HS-5 (cell line): ENCODE data around the gene CLEC17A.
"Not testable (repeated sequence)": the region's sequence is repeated elsewhere in the genome, so short reads cannot be mapped to it uniquely, and the experiment has no call there.

Source experiments
- DNase-seq: peaks from one replicate; pipeline ENCODE4 v3.0.0-alpha.2; 2012; ENCODE audit warnings: low read depth

CLEC17A gene

DNA sequence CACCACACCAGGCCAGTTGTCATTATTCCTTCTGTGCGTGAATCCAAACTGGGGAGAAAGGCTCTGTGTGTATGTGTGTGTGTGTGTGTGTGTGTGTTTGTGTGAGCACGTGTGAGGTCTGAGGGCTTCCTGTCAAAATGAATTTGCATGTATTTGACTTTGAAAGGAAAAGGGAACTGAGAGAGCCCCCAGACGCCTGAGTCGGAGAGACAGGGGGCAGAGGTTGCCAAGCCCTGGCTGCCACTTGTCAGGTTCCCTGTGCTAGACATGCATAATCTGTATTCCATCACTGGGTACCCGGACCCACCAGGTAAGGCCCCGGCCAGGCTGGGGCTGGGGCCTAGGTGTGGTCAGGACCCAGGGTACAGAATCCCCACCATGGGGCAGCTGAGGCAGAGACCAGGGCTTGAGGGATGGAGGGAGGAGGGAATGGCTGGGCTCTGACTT lies at the start of gene CLEC17A:
Gene CLEC17A, plus strand, starts transcription at position 191 of the 447 bp plus-strand sequence. Its CDS starts 77 bp downstream, at position 268.
- DNase-seq = no peak

- DNase-seq = no peak
These were observed 49.4 kb upstream of the CLEC17A start for GRCh38 chr19:14533450-14533849.

DNA sequence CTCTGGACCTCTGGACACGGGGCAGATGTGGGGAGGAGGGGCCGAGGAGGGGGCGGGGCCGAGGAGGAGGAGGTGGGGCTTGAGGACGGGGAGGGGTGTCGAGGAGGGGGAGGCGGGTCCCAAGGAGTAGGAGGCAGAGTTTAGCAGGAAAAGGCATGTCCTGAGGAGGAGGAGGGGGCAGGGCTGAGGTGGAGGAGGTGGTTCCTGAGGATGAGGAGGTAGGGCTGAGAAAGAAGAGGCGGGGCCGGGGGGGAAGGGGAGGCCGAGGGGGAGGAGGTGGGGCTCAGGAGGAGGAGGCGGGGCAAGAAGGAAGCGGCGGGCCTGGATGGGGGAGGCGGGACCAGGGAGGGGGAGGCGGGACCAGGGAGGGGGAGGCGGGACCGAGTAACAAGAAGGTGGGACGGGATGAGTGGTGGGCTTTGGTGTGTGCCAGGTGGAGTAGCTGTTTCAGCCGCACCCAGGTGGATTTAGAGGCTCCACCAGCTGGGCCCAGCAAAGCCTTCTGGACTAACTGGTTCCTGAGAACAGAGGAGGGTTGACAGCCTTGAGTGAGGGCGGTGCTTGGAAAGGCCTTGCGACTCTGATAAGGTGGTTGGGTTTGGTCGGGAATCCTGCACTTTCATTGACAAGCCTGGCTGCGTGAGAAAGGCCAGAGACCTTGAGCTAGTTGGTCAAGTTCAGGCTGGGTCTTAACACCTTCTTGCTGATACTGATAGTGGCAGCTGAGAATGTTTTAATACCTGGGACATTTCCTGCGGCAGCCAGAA lies 45.8 kb upstream of the CLEC17A start:
- no peak for DNase-seq

DNA sequence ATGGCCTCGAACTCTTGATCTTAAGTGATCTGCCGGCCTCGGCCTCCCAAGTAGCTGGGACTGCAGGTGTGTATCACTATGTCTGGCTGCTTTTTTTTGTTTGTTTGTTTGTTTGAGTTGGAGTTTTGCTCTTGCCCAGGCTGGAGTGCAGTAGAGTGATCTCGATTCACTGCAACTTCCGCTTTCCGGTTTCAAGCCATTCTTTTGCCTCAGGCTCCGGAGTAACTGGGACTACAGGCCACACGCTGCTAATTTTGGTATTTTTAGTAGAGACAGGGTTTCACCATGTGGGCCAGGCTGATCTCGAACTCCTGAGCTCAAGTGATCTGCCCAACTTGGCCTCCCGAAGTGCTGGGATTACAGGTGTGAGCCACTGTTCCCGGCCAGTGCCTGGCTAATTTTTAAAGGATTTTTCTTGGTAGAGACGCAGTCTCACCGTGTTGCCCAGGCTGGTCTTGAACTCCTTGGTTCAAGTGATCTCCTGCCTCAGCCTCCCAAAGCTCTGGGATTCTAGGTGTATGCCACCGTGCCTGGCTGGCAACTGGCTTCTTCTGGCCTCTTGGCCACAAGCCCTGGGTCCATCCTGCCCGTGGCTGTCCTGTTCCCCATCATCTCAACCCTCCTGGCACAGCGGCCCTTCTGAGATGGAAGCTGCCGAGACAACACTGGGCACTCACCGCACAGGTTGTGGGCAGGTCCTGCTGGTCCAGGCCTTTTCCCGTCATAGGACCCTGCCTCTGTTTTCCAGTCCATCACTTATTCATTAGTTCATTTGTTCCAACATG lies 42.0 kb upstream of the CLEC17A start:
- DNase-seq = no peak

GRCh38 chr19:14541979-14542378 lies 40.9 kb upstream of the CLEC17A start:
- not testable (repeated sequence) for DNase-seq

- no peak for DNase-seq
These were observed 40.1 kb upstream of the CLEC17A start for GRCh38 chr19:14542711-14543328.

DNA sequence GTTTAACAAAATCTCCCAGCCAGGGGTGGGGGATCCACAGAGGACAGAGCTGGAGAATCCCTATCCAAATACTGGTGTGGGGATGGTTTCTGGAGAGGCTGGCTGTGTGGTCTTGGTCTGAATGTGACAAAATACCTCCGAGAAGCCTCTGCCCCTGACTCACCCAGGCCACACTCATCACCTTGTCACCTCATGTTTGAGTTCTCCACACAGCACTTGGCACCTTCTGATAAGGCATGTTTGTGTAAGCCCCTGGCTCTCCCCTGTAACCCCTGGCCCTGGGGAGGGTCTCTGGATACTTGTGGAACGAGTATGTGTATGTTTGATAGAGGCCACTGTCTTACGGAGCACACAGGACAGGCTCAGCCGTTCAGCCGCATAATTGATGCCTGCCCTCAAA lies 38.8 kb upstream of the CLEC17A start:
- no peak for DNase-seq

DNA sequence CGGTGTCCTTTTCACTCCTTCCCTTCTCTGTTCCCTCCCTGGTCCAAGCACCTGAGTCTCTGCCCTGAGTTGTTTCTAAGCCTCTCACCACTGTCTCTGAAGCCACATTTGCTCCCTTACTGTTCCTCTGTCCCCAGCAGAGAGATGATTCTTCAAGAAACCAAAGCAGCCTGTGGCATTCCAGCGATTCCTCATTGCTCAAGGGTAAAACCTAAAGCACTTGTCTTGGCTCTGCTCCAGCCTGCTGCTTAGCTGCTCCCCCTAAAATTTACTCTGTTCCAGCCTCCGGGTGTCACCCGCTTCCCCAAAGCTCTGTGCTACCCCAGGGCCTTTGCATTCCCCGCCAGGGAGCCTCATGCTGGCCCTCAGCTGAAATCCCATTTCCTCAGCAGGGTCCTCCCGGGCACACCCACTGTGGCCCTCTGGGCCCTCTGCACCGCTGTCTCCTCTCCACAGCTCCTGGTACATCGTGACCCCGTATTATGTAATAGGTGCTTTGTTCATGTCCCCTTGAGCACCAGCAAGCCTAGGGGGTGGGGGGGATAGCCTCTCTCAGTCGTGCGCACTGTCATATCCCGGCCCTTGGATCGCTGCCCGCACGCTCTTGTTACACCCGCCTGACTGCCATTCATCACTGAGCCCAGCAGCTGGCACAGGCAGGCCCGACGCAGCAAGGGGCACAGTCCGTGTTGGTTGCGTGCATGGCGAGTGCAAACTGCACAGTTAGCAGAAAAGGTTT lies 37.7 kb upstream of the CLEC17A start:
- no peak for DNase-seq

- DNase-seq = no peak
These were observed 37.2 kb upstream of the CLEC17A start for GRCh38 chr19:14545716-14546082.

- no peak for DNase-seq
These were observed 32.6 kb upstream of the CLEC17A start for GRCh38 chr19:14550201-14550754.

DNA sequence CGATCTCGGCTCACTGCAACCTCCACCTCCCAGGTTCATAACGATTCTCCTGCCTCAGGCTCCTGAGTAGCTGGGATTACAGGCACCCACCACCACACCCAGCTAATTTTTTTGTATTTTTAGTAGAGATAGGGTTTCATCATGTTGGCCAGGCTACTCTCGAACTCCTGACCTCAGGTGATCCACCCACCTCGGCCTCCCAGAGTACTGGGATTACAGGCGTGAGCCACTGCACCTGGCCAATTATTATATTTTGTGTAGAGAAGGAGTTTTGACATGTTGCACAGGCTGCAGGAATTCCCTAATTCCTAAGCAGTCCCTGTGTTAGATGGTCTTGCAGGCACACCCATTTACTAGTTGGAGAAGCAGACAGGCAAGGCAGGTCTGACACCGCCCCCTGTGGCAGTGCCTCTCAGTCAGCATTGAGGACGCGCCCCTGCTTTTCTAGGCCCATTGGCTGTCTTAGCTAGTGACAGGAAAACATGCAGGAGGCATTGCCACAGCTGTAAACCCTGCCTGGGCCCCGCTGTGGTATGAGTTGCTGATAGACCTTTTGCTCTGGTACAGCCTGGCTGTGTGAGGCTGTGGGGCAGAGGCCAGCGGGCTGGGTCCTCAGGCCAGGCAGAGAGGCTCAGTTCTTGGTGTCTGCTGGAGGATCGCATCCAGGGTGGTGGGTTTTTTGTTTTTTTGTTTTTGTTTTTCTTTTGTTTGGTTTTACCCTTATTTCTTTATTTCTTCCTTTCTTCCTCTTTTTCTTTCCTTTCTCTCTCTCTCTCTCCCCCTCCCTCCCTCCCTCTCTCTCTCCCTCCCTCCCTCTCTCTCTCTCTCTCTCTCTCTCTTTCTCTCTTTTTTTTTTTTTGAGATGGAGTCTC lies 31.5 kb upstream of the CLEC17A start:
- DNase-seq = not testable (repeated sequence)

- not testable (repeated sequence) for DNase-seq
These were observed 30.9 kb upstream of the CLEC17A start for GRCh38 chr19:14552006-14552360.

GRCh38 chr19:14553042-14553938 lies 29.6 kb upstream of the CLEC17A start:
- DNase-seq = no peak

GRCh38 chr19:14553939-14554243 lies 29.0 kb upstream of the CLEC17A start:
- DNase-seq = no peak

DNA sequence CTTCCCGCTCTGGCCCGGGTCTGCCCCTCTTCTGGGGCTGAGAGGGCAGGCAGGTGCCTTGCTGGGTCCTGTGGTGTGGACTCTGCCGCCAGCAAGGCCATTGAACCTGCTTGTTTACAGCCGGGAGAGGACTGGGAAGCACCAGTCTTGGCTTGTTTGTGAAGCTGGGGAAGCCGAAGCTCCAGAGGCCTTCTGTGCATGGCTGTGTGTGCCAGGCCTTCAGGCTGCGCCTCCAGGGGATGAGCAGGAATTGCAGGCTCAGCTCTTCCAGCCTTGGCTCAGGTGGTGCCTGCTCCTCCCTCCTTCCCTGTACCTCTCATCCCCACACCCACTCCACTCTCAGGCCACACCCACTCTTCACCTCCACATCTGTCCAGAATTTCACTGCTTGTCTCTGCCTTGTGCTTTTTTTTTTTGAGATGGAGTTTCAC lies 28.5 kb upstream of the CLEC17A start:
- no peak for DNase-seq

DNA sequence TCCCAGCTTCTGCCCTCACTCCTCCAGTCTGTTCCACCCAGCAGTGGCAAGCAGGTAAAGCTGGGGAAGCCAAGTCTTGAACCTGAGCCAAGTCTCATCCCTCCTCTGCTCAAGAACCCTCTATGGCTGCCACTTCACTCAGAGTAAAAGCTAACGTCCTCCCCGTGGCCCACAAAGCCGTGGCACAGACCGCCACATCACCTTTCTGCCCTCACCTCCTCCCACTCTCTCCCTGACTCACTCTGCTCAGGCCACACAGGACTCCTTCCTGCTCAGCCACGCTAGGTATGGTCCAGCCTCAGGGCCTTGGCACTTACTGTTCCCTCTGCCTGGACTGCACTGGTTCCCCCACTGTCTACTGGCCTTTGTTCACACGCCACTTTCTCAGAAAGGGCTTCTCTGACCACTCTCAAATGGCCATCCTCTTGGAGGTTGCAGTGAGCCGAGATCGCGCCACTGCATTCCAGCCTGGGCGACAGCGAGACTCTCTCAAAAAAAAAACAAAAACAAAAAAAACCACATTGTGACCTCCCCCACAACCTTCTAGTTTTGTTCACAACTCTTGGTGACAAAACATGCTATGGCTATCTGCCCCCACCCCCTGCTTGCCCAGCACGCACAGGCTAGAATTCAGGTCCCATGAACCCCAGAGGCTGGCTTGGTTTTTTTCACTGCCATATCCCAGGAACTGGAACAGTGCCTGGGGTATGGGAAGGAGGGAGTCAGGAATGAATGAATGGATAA lies 26.8 kb upstream of the CLEC17A start:
- DNase-seq = no peak

DNA sequence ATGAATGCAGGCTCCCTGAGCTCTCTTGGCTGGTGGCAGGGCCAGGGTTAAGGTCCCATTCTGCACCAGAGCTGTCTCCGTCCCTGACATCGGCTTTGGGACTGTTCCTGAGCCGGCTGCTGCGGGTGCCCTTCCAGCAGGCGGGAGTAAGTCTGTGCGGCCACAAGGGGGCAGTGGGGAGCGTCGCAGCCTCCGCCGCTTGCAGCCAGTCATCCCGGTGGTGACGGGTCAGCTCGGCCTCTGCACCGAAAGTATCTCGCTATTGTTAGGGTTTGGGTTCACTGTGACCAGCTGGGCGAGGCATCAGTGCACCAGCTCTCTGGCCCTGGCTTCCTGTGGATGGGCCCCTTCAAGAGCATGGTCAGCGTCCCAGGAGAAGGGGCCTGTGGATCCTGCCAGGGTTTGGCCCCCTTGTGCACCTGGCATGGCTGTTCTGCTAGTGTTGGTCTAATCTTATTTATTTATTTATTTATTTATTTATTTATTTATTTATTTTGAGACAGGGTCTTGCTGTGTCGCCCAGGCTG lies 26.2 kb upstream of the CLEC17A start:
- DNase-seq = no peak

DNA sequence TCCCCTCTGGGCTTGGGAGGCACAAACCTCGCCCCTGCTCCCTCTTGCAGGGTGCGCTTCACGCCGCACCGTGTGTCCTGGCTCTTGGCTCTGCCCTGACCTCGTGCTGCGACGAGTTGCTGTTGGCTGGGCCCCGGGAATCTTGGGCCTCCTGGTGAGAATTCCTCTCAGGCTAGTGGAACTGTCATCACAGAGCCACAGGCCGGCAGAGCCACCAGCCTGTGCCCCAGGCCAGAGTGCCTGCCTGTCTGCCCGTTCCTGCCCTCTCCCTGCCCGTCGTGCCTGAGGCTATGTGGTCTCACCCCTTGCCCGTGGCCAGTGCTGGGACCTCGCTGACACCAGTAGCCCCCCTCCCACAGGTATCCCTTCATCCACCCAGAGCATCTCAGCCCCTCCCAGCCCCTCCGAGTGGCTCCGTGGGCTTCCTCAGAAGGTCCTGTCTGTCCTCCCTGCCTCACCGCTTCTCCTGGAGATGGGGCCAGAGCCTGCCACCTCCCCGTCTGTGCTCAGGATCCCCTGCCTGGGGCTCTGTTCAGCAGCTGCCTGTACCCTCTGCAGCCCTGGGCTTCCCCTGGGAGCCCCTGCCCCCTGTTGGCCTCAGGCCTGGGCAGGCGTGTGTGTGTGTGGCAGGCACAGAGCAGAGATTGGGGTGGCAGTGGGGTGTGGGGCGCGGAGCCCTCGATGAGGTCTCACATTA lies 24.4 kb upstream of the CLEC17A start:
- no peak for DNase-seq
